NOMO-1 (cell line): ENCODE data around the gene TENT4A.
A peak's percentile ranks its signal among the peaks of the same experiment; 100 is the strongest.

Experiments used
- DNase-seq, 2 experiments: peaks; one replicate each; lab custom pipeline; 2025; ENCODE audit not compliant: unreplicated experiment in 2 of 2; lab: John Stamatoyannopoulos, UW

The TENT4A gene

DNA sequence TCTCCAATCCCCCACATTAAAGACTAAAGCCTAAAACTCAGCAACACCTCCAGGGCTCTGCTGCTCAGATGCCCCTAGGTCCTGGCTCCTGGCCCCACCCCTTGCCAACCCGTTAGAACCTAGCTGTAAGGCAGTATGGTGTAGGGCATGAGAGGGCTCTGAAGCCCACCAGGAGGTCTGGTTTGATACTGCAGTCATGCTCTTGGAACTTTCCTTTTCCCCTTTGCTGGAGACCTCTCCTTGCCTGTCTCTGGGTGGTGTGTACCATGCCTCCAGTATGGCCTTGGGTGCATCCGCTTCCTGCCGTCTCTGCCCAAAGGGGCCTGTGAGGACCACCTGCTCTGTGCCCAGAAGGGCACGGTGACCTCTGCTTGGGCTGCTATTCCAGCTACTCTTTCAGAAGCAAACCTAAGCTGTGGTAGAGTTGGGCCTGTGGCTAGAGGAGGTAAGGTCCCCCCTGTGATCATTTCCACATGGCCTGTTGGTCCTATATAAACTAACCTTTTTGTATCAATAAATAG is 3.5 kb downstream of the TENT4A start:
- DNase-seq: no peak

GRCh38 chr5:6717247-6717646 is 4.0 kb downstream of the TENT4A start:
- no peak for DNase-seq

GRCh38 chr5:6717687-6718086 is 4.5 kb downstream of the TENT4A start:
- no peak for DNase-seq

DNA sequence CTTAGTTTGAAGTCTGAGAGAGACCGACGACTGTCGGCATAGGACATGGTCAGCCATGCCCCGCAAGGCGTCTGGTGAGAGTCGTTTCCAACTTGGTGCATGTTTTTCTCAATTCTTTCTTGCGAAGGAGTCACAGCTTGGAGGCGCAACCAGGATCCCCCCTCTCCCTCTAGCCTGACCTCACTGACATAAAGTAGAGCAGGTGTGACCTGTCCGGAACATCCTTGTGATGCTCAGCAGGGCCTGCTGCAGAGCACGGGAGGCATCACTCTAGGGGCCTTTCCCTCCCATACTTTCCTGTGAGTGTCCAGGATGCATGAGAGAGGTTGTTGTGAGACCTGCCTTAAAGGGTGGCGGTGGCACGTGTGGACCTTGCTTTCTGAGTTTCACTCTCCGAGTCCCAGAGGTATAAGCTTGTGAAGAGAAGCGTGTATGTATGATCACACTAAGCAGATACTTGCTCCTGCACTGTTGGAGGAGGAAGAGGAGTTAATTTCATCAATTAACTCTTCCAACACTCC is 5.0 kb downstream of the TENT4A start:
- no peak for DNase-seq

DNA sequence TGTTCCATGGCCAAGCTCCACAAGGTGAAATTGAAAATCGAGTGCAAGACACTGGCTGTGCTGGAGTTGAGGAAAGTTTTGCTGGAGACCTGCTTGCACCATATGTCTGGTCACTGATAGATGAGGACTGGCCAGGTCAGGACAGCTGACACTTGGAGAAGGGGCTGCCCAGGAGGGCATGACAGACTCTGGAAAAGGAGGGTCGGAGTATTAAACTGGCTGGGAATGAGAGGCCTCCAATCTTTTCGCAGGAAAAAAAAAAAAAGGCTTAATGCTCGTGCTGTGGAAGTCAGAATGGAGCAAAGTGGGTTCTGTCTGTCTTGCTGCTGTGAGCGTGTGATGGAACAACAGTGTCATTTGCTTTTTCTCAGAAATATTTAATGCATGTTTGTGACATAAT is 5.5 kb downstream of the TENT4A start:
- no peak for DNase-seq

- no peak for DNase-seq
Measured at GRCh38 chr5:6719417-6719816, 6.2 kb downstream of the TENT4A start.

DNA sequence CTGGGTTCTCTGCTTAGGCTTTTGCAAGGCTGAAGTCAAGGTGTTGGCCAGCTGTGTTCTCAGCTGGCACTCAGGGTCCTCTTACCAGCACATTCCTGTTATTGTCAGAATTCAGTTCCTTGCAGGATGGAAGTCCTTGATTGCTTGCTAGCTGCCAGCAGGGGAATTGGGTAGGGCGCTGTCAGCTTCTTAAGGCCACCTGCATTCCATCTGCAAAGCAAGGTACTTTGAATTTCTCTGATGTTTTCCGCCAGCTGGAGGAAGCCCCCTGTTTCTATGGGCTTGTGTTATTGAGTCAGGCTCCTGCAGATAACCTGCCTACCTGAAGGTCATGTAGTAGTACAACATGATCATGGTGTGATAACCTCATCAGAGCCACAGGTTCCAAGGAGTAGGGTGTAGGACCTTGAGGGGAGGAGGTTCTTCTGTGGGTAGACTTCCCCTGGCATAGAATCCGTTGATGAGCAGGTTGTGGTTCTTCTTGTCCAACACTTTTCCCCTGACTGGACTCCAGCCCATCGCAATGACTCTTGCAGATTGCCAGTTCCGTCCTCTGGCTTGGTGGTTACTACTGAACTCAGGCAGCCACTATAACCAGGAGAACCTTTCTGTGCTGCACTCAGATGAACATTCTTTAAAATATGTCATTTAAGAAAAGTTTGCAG is 6.8 kb downstream of the TENT4A start:
- no peak for DNase-seq

GRCh38 chr5:6720561-6720921 is 7.3 kb downstream of the TENT4A start:
- DNase-seq: no peak

DNA sequence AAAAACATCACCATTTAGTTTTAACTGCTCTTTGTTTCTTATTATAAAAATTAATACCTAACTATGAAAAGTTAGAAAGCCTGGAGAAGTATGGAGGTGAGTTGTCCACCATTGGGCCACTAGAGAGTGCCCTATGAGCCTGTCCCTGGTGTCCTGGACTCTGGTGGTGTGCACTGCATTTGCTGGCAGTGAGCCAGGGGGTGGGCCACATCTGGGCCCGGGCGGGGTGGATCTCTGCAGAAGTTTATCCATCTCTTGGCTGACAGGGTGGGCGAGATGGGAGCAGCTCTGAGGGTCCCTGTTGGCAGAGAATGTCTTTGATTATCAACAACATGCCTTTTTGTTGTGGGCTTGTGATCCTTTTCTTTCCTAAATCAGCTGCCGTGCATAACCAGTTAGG is 8.2 kb downstream of the TENT4A start:
- no peak for DNase-seq

DNA sequence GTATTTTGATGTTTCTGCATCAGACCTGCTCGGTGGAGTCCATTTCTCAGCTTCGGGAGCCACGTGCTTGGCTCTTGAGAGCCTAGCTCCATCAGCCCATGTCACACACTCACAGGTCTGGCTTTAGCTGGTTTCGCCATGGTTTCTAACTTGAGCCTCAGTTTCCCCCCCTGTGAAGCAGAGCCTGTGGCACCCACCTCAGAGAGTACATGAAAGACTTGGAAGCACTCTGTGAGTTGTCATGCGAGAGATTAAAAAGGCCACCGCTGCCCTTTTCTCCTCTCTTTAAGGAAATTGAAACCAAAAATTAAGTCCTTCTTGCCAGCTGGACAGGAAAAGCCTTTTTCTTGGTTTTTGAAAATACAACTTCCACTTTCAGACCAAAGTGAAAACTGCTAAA is 8.8 kb downstream of the TENT4A start:
- peak in 1 of 2 experiments; percentile 72 for DNase-seq

- no peak for DNase-seq
Measured at GRCh38 chr5:6723122-6723815, 10.0 kb downstream of the TENT4A start.

DNA sequence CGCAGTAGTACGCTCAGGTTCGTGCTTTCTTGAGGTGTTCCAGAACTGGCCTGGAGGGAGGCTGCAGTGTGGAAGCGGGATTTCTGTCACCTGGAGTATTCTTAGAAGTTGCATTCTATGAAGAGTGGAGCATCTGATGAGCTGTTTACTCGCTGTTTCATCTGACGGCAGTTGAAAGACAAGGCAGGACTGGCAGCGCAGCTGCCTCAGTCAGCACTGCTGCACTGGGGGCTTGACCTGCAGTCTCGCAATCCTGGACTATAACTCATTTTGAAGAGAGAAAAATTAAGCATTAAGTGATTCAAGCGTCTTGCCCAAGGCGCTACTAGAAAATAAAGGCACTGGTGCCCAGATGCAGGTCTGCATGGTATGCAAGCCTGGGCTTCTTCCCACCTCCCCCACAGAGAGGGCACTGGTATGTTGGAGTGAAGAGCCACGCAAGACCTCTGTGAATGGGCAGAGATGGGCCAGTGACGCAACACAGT is 10.6 kb downstream of the TENT4A start:
- DNase-seq: no peak

DNA sequence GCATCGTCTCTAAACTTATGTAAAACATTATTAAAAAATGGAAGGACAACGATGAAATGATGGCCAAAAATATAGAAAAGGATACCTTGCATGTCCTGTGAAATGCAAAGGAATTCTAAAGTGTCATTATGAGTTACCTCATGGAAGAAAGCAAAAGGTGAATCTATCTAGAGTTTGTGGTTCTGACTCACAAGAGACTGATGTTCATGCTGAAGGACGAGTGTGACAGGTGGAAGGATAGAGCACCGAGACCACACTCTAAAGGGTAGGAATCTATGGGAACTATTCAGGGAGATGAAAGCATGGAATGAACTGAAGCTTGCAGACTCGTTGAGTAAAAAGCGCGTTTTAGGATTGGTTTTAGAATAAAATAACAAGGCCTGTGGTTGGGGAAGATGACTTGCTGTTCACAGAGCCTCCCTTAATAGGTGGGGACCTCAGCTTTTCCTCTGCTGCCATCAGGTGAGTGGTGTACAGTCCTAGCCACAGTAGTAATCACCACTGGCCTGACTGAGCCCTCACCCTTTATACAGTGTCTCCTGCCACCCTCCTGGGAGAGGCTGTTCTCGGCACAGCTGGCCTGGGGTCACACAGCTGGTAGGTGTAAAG is 11.2 kb downstream of the TENT4A start:
- DNase-seq: no peak

DNA sequence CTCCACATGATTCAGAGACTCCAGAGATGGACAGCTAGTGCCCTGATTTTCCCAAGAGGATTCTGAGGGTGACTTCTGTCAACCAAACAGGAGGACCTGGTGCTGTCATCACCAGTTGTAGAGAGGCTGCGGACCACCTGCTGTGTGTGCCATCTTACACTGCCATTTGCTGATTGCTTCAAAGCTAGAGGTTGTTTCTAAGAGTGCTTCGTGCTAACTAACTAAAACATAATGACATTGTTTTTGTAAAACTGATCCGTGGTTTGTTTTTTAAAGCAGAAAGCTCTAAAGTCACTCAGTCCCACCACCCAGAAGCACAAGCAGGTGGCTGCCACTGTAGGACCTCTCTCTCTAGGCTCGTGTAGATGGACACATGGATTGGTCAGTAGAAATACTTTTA is 12.2 kb downstream of the TENT4A start:
- no peak for DNase-seq

GRCh38 chr5:6726006-6726405 is 12.8 kb downstream of the TENT4A start:
- DNase-seq: no peak

- DNase-seq: no peak
Measured at GRCh38 chr5:6727231-6727630, 14.0 kb downstream of the TENT4A start.

DNA sequence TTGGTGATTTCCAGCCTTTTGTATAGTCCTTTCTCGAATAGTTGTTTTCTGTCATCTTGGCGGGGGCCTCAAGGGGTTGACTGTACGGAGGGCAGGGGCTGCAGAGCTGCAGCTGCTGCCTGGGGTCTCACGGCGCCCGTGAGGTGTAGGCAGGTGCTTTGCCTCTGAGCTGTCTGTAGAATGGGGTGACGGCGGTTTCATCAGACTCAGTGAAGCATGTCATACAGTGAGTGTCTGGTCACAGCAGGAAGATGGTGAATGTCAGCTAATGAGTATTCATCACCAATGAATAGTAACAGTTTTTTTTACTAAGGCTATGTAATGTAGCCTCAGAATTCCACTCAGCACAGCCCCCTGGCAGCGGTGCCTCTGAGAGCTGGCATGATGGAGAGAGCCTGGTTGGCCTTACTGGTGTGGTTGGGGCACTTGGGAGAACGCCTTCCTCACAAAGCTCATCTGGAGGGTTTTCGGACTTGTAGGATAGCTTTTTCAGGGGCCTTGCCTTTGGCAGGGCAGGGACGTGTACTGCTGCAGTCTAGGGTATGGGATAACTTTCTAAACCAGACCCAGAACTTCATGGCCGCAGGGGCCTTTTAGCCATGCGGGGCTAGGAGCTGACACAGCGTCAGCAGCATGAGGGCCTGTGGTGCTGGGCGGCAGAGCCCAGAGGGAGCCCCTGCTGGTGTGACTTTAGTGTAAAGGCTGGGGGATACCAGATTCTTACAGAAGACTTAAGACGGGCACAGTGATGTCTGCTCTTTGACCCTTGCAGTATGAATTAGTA is 15.0 kb downstream of the TENT4A start:
- DNase-seq: no peak

GRCh38 chr5:6728795-6729183 is 15.6 kb downstream of the TENT4A start:
- no peak for DNase-seq

- DNase-seq: no peak
Measured at GRCh38 chr5:6729386-6730310, 16.4 kb downstream of the TENT4A start.

GRCh38 chr5:6730407-6730806 is 17.2 kb downstream of the TENT4A start:
- DNase-seq: no peak
